Ectodermal cell (in vitro differentiated cells): Measurements from ENCODE around the gene TEF.

Experiments
- H3K27ac ChIP-seq: 2 replicates; pipeline ENCODE4 v1.7.0; 2013; ENCODE audit warnings: mild to moderate bottlenecking, low read depth, low read length; ENCODE audit not compliant: insufficient read depth, poor library complexity, severe bottlenecking
- H3K27me3 ChIP-seq: 2 replicates; pipeline ENCODE4 v1.7.0; 2013; ENCODE audit warnings: mild to moderate bottlenecking, low read length; ENCODE audit not compliant: insufficient read depth, control insufficient read depth, poor library complexity, severe bottlenecking
- H3K36me3 ChIP-seq: one replicate; pipeline ENCODE4 v1.7.0; 2013; ENCODE audit warnings: low read length; ENCODE audit not compliant: control insufficient read depth, insufficient read depth
- H3K4me1 ChIP-seq: one replicate; pipeline ENCODE4 v1.7.0; 2013; ENCODE audit warnings: low read length; ENCODE audit not compliant: control insufficient read depth, insufficient read depth
- H3K4me3 ChIP-seq: 2 replicates; pipeline ENCODE4 v1.7.0; 2013; ENCODE audit warnings: low read depth, low read length, control low read depth; ENCODE audit not compliant: insufficient read depth
- H3K9me3 ChIP-seq: 2 replicates; pipeline ENCODE4 v1.7.0; 2013; ENCODE audit warnings: mild to moderate bottlenecking, low read length, moderate library complexity; ENCODE audit not compliant: control insufficient read depth
- WGBS, 2 experiments: methylation state at CpG; one replicate each; pipeline ENCODE4 v1.1.7; 2013; ENCODE audit warnings: missing lambda C conversion rate in 2 of 2; 5-methylcytosine and 5-hydroxymethylcytosine counted together

Gene TEF

DNA sequence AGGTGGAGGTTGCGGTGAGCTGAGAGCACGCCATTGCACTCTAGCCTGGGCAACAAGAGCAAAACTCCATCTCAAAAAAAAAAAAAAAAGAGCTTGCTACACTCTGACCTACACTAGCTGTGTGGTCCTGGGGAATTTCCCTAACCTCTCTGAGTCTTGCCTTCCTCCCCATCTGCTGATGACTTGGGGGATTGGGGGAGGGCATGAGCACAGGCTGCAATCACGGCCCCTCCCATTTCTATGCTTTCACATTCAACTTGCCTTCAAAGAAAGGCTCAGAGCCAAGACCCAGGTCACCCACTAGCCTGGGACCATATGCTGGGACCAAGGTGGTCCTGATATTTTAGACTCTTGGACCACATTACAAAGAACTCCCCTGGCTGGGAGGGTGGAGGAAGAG is 39.8 kb upstream of the TEF start:
- Histone ChIP-seq H3K27me3 (no peaks in the 10 kb centered on the region), H3K36me3 (peaks cover 34% of the 10 kb centered on the region)
- WGBS, 2 experiments: 94 to 96% methylated on average over 3 of the region's 3 CpGs

DNA sequence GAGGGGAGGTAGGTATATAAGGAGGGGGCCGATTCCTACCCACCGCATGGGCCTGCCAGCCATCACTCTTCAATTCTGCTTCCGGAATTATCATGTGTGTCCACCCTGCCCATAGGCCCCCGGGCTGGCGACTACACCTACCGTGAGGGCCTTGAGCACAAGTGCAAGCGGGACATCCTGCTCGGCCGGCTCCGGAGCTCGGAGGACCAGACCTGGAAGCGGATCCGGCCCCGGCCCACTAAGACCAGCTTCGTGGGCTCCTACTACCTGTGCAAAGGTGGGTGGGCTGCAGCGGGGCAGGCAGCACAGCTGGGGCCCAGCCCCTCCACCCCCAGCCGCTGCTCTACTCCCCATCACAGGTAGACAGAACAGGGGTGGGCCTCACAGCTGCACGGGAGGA is 38.4 kb upstream of the TEF start:
- Histone ChIP-seq H3K36me3 (peaks cover 35% of the 10 kb centered on the region), H3K4me3 (no peak overlapping the region), H3K4me1 (no peaks in the 10 kb centered on the region), H3K27me3 (no peaks in the 10 kb centered on the region), H3K27ac (no peak overlapping the region), H3K9me3 (no peaks in the 10 kb centered on the region)
- 95 to 98% methylated on average over 18 of the region's 18 CpGs for WGBS, 2 experiments

More for the DNA sequence above, 39.8 kb upstream of the TEF start:
- Histone ChIP-seq H3K4me1 (no peaks in the 10 kb centered on the region), H3K9me3 (no peaks in the 10 kb centered on the region), H3K27ac (no peak overlapping the region), H3K4me3 (no peak overlapping the region)

DNA sequence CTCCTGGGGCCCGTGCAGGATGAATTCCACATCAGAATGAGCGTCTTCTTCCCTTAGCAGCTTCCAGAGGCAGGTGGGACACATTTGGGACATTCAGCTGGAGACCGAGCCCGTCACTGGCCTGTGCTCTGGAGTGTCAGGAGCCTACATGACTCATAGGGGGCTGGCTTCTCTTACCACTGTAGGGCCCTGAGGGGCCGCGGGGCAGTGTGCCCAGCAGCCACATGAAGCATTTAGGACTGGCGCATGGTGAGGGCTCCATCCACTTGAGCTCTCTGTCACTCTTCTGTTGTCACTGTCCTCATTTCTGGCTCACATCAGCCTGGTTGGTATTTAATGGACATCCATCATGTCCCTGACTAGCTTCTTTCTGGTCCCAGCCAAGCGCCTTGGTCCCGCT is 38.0 kb upstream of the TEF start:
- H3K36me3 ChIP-seq: peaks cover 35% of the 10 kb centered on the region
- WGBS, 2 experiments: 97% methylated on average over 9 of the region's 9 CpGs
- no peaks in the 10 kb centered on the region for H3K4me1 ChIP-seq

DNA sequence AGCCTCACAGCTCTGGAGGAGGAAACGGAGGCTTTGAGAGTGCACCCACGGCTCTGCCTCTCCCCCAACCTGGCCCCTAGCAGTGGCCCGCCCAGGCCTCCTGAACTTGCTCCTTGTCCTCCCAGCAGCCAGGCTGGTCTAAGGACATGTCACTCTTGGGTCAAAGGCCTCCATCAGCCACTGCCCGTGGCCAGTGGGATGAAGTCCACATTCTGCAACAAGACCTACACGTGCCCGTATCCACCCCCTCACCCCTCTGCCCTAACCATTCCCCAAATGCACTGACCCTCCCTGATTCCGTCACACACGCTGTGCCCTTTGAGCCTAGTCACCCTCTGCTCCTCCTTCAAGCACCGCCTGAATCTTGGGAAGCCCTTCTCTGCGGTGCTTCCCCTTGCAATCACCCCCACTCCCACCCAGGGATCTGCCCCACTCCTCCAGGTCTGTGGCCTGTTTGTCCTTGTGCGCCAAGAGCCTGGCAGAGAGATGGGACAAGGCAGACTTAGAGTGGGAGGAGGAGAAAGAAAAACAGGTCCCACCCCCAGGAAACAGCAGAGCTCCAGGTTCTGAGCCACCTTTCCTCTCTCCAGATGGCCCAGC is 37.5 kb upstream of the TEF start:
- H3K36me3 ChIP-seq: peaks cover 35% of the 10 kb centered on the region
- 94 to 95% methylated on average over 11 of the region's 11 CpGs for WGBS, 2 experiments
- H3K9me3 ChIP-seq: no peaks in the 10 kb centered on the region

More for the DNA sequence above, 38.0 kb upstream of the TEF start:
- Histone ChIP-seq H3K27ac (no peak overlapping the region), H3K4me3 (no peak overlapping the region), H3K27me3 (no peaks in the 10 kb centered on the region), H3K9me3 (no peaks in the 10 kb centered on the region)

DNA sequence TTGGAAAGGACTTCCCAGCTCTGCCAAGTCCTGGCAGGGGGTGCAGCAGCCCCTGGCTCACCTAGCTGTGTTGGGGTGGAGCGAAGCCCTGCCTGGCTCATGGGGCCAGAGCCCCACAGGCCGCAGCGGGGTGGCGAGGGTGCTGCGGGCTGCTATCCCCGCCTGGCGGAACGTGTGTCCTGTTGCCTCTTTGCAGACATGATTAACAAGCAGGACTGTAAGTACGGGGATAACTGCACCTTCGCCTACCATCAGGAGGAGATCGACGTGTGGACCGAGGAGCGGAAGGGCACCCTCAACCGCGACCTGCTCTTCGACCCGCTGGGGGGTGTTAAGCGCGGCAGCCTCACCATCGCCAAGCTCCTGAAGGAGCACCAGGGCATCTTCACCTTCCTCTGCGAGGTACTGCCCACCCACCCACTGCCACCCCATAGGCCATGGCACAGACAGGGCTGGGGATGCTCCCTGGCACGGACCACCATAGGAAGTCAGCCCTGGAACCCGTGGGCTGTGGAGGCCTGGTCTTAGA is 35.9 kb upstream of the TEF start:
- Histone ChIP-seq H3K4me3 (no peak overlapping the region), H3K36me3 (peaks cover 38% of the 10 kb centered on the region), H3K9me3 (no peaks in the 10 kb centered on the region), H3K27me3 (no peaks in the 10 kb centered on the region), H3K27ac (no peak overlapping the region), H3K4me1 (no peaks in the 10 kb centered on the region)
- WGBS, 2 experiments: 95 to 97% methylated on average over 24 of the region's 24 CpGs

More for the DNA sequence above, 37.5 kb upstream of the TEF start:
- no peak overlapping the region for H3K27ac ChIP-seq
- no peak overlapping the region for H3K4me3 ChIP-seq
- H3K27me3 ChIP-seq: no peaks in the 10 kb centered on the region
- H3K4me1 ChIP-seq: no peaks in the 10 kb centered on the region

DNA sequence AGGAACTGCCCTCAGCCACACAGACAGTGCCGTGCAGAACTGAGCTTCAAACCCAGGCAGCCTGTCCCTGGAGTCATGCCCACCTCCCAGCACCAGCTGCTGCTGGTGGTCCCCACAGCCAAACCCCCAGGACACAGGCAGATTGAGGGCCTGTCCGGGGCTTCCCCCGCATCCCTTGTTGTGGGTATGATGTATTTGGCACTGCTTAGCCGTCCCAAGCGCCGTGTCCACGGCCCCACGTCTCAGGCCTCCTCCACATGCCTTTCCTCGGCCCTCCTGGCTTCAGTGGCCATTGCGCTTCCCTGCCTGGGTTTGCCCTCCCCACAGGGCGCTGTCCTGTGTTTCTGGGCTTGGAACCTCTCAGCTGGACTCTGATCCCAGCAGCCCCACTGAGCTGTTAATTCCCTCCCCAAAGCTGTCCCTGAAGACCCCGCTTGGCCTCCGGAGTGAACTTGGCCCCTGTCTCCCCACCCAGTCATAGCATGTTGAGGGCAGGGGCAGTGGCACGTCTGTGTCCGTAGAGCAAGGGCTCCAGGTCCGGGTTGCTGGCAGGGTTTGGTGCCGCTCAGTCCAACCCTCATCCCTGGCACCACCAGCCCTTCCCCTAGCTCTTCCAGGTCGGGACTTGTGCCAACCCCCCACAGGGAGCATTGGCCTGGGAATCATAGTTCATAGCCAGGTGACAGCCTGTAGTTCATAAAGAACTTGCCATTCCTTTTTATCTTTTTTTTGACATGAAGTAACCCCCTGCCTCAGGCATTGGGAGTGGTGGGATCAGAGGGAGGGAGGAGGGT is 34.5 kb upstream of the TEF start:
- 93 to 96% methylated on average over 18 of the region's 18 CpGs for WGBS, 2 experiments
- Histone ChIP-seq H3K4me3 (no peak overlapping the region), H3K27ac (no peak overlapping the region), H3K36me3 (peaks cover 47% of the 10 kb centered on the region), H3K4me1 (no peaks in the 10 kb centered on the region), H3K9me3 (no peaks in the 10 kb centered on the region), H3K27me3 (no peaks in the 10 kb centered on the region)

DNA sequence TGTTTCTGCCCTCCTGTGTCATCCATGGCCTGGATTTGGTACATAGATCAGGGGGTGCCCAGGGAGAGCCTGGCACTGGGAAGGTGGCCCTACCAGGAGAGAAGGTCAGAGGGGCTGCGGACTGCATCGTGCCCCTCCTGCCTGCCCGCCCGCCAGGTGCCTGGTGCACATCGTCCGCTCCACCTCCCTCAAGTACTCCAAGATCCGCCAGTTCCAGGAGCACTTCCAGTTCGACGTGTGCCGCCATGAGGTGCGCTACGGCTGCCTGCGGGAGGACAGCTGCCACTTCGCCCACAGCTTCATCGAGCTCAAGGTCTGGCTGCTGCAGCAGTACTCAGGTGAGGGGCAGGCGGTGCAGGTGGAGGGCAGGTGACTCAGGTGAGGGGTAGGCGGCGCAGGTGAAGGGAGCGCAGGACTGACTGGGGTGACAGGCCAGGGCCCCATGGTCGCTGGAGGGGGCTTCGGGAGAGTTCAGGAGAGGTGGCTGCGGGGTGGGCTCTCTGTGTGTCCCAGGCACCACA is 32.7 kb upstream of the TEF start:
- no peaks in the 10 kb centered on the region for H3K4me1 ChIP-seq
- WGBS, 2 experiments: 97% methylated on average over 22 of the region's 22 CpGs
- H3K36me3 ChIP-seq: peaks cover 38% of the 10 kb centered on the region

DNA sequence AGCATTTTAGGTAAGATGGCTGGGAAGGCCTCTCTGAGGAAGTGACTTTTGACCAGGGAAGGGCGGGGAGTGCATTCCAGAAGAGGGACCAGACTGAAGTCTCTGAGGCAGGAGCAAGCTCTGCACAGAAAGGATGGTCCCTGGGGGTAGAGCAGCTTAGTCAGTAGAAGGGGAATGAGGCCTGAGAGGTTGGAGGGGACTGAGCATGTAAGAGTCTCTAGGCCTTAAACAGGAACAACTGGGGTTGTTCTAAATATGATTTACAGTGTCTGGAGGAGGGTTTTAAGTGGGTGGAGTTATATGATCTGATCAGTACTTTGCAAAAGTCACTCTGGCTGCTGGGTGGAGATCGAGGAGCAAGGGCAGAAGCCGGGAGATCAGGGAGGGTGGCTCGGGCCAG is 31.7 kb upstream of the TEF start:
- Histone ChIP-seq H3K27ac (no peak overlapping the region), H3K4me3 (no peak overlapping the region), H3K36me3 (peaks cover 32% of the 10 kb centered on the region), H3K27me3 (no peaks in the 10 kb centered on the region), H3K4me1 (no peaks in the 10 kb centered on the region), H3K9me3 (no peaks in the 10 kb centered on the region)
- 94% methylated on average over 4 of the region's 4 CpGs for WGBS, 2 experiments

More for the DNA sequence above, 32.7 kb upstream of the TEF start:
- Histone ChIP-seq H3K27ac (no peak overlapping the region), H3K27me3 (no peaks in the 10 kb centered on the region), H3K4me3 (no peak overlapping the region), H3K9me3 (no peaks in the 10 kb centered on the region)

DNA sequence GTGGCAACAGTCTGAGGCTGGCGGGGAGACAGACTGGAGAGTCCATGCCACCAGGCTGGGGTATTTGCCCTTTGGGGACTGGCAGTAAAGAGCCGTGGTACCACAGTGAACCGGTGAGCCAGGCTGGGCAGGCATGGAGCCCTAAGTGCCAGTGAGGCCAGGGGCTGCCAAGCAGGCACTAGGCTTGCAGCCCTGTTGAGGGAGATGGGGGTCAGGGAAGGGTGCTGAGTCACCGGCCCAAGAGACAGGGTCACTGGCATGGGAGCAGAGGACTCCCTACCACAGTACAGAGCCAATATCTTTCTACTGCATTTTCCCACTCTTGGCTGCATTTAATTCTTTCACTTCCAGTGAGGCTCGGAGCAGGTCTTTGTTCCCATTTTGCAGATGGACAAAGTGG is 30.7 kb upstream of the TEF start:
- peaks cover 32% of the 10 kb centered on the region for H3K36me3 ChIP-seq
- H3K27ac ChIP-seq: no peak overlapping the region
- H3K4me1 ChIP-seq: no peaks in the 10 kb centered on the region
- H3K27me3 ChIP-seq: no peaks in the 10 kb centered on the region
- no peaks in the 10 kb centered on the region for H3K9me3 ChIP-seq
- no peak overlapping the region for H3K4me3 ChIP-seq
- 93 to 98% methylated on average over 5 of the region's 5 CpGs for WGBS, 2 experiments

DNA sequence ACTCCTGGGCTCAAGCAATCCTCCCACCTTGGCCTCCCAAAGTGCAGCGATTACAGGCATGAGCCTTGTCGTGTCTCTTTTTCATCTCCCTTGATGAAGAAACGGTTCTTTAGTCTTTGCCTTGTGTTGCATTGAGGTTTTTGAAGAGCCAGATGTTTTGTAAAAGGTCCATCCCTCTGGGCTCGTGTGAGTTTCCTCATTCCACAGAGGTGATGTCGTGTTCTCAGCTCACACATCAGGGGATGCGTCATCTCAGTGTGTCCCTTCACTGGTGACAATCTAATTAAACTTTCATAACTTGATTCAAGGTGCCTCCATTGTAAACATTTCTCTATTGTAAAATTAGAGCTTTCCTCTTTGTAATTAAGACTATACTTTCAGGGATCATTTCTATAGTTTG is 29.7 kb upstream of the TEF start:
- 93% methylated on average over 6 of the region's 6 CpGs for WGBS, 2 experiments
- Histone ChIP-seq H3K27ac (no peak overlapping the region), H3K9me3 (no peaks in the 10 kb centered on the region), H3K27me3 (no peaks in the 10 kb centered on the region), H3K4me1 (no peaks in the 10 kb centered on the region), H3K4me3 (no peak overlapping the region), H3K36me3 (peaks cover 30% of the 10 kb centered on the region)
